ENCODE data around the gene STX4.

The STX4 gene

DNA sequence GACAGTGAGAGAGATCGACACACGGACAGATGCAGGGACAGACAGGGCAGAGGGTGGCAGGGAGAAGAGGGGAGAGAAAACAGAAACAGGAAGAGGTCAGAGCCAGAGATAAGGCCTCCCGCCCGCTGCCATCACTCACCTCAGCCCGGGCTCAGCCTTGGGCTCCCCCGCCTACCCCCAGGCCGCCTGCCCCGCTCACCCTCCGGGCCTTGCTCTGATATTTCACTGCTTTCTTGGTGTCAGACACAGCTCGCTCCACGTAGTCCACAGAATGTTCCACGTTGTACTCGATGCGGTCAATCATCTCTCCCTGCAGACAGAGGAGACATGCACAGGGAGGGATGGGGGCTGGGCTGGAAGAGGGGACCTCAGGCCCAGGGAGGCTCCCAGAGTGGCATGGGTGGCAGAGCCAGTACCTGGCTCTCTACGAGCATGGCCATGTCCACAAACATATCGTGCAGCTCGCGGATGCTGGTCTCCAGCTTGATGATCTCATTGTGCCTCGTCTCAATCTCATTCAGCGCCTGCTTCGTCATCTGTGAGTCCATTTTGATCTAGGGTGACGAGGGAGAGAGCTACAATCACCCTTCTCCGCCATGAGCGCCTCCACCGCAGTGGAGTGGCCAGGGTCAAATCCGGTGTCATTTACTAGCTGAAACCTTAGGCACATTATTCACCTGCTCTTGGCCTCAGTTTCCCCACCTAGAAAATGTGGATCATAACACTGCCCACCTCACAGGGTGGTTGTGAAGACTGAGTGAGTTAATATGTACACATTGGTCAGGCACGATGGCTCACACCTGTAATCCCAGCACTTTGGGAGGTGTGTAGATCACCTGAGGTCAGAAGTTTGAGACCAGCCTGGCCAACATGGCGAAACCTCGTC lies 40.2 kb upstream of the STX4 start:
- H3K79me2 ChIP-seq (ENCODE audit: insufficient read depth, low read depth): no peaks in the 10 kb centered on the region
- H4K20me1 ChIP-seq (ENCODE audit: insufficient read depth): no peaks in the 10 kb centered on the region
- no peak overlapping the region for H3K9ac ChIP-seq
- no peaks in the 10 kb centered on the region for H3K36me3 ChIP-seq (ENCODE audit: insufficient read depth)
- no peaks in the 10 kb centered on the region; the same call in 1 of the 2 replicates for H3K27me3 ChIP-seq (ENCODE audit: insufficient read depth, low read depth)
- no peak overlapping the region for H3K4me3 ChIP-seq (IDR thresholded peaks at IDR 0.05; ENCODE audit: insufficient read depth, low read depth, low read length)
- H3K4me2 ChIP-seq: no peak overlapping the region
- peaks cover 8% of the 10 kb centered on the region for H3K4me1 ChIP-seq (ENCODE audit: low read depth, poor library complexity, severe bottlenecking)
- H3K27ac ChIP-seq: no peak overlapping the region
- H2AFZ ChIP-seq (ENCODE audit: low read depth): no peak overlapping the region
- TF ChIP-seq, protein P1, sequence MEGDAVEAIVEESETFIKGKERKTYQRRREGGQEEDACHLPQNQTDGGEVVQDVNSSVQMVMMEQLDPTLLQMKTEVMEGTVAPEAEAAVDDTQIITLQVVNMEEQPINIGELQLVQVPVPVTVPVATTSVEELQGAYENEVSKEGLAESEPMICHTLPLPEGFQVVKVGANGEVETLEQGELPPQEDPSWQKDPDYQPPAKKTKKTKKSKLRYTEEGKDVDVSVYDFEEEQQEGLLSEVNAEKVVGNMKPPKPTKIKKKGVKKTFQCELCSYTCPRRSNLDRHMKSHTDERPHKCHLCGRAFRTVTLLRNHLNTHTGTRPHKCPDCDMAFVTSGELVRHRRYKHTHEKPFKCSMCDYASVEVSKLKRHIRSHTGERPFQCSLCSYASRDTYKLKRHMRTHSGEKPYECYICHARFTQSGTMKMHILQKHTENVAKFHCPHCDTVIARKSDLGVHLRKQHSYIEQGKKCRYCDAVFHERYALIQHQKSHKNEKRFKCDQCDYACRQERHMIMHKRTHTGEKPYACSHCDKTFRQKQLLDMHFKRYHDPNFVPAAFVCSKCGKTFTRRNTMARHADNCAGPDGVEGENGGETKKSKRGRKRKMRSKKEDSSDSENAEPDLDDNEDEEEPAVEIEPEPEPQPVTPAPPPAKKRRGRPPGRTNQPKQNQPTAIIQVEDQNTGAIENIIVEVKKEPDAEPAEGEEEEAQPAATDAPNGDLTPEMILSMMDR (conservative IDR thresholded peaks at IDR 0.05; ENCODE audit: low read depth, low read length): no peak

DNA sequence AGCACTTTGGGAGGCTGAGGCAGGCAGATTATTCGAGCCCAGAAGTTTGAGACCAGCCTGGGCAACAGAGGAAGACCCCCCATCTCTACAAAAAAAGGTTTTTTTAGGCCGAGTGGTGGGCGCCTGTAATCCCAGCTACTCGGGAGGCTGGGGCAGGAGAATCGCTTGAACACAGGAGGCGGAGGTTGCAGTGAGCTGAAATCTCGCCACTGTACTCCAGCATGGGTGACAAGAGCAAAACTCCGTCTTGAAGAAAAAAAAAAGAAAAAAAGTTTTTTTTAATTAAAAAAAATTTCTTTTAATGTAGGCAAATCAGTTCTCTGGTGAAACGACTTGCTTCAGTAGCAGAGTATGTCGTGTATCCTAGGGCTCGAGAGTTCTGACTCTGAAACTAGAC lies 37.4 kb upstream of the STX4 start:
- H2AFZ ChIP-seq (ENCODE audit: low read depth): peak overlapping the region; percentile 77; the same call in 1 of the 2 replicates
- H3K9ac ChIP-seq: no peak overlapping the region
- H3K36me3 ChIP-seq (ENCODE audit: insufficient read depth): no peaks in the 10 kb centered on the region
- H3K27me3 ChIP-seq (ENCODE audit: insufficient read depth, low read depth): peaks cover 4% of the 10 kb centered on the region; the same call in 1 of the 2 replicates
- peaks cover 8% of the 10 kb centered on the region for H3K4me1 ChIP-seq (ENCODE audit: low read depth, poor library complexity, severe bottlenecking)
- no peak overlapping the region for H3K27ac ChIP-seq
- TF ChIP-seq, protein P1 (conservative IDR thresholded peaks at IDR 0.05; ENCODE audit: low read depth, low read length): no peak
- no peaks in the 10 kb centered on the region for H3K79me2 ChIP-seq (ENCODE audit: insufficient read depth, low read depth)
- H3K4me3 ChIP-seq (IDR thresholded peaks at IDR 0.05; ENCODE audit: insufficient read depth, low read depth, low read length): no peak overlapping the region
- no peaks in the 10 kb centered on the region for H4K20me1 ChIP-seq (ENCODE audit: insufficient read depth)
- H3K4me2 ChIP-seq: peak overlapping the region; percentile 66

DNA sequence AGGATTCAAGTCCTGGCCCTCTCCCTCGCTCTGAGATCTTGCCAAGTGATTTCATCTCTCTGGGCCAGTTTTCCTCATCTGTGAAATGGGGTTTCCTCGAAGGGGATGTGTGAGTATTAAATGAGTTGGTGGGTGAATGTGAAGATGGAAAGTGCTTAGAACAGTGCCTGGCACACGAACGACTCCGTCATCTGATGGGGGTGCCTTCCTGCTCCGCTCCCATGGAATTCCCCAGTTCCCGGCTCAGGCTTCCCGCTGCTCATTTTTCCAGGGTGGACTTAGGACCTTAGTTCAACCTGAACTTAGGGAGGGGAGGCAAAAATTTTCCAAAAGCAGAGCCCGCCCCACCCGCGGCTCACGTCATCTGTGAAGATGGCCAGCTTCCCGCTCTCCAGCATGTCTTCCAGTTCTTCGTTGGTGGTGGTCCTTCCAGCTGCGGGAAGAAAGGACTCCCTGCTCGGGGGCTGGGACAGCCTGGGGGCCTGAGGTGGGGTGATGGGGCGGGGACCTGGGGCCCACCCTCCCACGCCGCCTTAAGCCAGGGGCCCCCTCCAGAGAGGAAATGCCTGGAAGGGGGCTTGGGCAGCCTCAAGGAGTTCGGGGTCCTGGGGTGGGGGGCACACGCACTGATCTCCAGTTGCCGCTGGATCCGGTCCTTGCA lies 36.9 kb upstream of the STX4 start:
- Histone ChIP-seq H3K27ac (peak overlapping the region; percentile 49), H3K4me1 (ENCODE audit: low read depth, poor library complexity, severe bottlenecking) (peaks cover 8% of the 10 kb centered on the region)

DNA sequence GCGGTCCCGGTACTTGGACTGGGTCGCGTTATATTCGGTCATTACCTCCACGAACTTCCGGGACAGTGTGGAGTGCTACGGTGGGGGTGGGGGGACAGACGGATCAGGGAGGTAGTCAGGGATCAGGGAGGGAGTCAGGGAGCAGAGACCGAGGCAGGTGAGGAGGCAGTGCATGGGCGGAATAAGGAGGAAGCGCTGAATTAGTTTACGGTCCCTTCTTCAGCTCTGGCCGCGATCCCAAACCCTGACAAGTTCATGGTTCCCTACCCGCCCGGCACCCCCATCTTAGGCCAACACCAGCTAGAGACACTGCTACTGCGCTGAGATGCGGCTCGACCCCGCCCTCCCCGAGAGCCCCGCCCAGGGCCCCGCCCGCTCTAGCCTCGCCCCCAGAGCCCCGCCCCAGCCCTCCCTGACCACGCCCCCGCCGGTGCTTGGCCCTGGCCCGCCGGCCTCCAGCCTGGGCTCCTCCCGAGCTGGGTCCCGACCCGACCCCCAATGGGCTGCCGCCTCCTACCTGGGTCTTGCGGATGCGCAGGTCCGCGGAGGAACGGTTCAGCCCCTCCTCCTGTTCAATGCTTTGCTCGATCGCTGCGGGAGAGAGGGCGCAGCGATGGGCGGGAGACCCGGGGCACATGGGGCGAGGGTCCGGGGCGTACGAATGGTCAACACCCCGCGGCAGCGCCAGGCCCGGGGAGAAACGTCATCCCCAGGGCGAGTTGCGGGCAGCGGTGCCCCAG lies 36.2 kb upstream of the STX4 start:
- Histone ChIP-seq H3K4me2 (peak overlapping the region; percentile 93), H3K27me3 (ENCODE audit: insufficient read depth, low read depth) (peaks cover 4% of the 10 kb centered on the region; the same call in 1 of the 2 replicates), H3K4me1 (ENCODE audit: low read depth, poor library complexity, severe bottlenecking) (peaks cover 8% of the 10 kb centered on the region), H2AFZ (ENCODE audit: low read depth) (peak overlapping the region; percentile 77), H3K36me3 (ENCODE audit: insufficient read depth) (no peaks in the 10 kb centered on the region), H3K27ac (peak overlapping the region; percentile 49), H4K20me1 (ENCODE audit: insufficient read depth) (no peaks in the 10 kb centered on the region), H3K79me2 (ENCODE audit: insufficient read depth, low read depth) (no peaks in the 10 kb centered on the region), H3K4me3 (IDR thresholded peaks at IDR 0.05; ENCODE audit: insufficient read depth, low read depth, low read length) (no peak overlapping the region), H3K9ac (peak overlapping the region; percentile 80)
- TF ChIP-seq, protein P1 (conservative IDR thresholded peaks at IDR 0.05; ENCODE audit: low read depth, low read length): no peak

More for the DNA sequence above, 36.9 kb upstream of the STX4 start:
- H2AFZ ChIP-seq (ENCODE audit: low read depth): peak overlapping the region; percentile 77
- H3K79me2 ChIP-seq (ENCODE audit: insufficient read depth, low read depth): no peaks in the 10 kb centered on the region
- TF ChIP-seq, protein P1 (conservative IDR thresholded peaks at IDR 0.05; ENCODE audit: low read depth, low read length): no peak
- peak overlapping the region; percentile 80 for H3K9ac ChIP-seq
- no peaks in the 10 kb centered on the region for H3K36me3 ChIP-seq (ENCODE audit: insufficient read depth)
- no peak overlapping the region for H3K4me3 ChIP-seq (IDR thresholded peaks at IDR 0.05; ENCODE audit: insufficient read depth, low read depth, low read length)
- H4K20me1 ChIP-seq (ENCODE audit: insufficient read depth): no peaks in the 10 kb centered on the region
- peaks cover 4% of the 10 kb centered on the region; the same call in 1 of the 2 replicates for H3K27me3 ChIP-seq (ENCODE audit: insufficient read depth, low read depth)
- peak overlapping the region; percentile 66 for H3K4me2 ChIP-seq

All from KMS-11 (cell line).